GM19099 (cell line): ENCODE data around the gene S100A7.

Experiments used
- POLR2A ChIP-seq: IDR thresholded peaks from 3 replicates; pipeline ENCODE4 v1.6.1; 2011; ENCODE audit warnings: low read depth; ENCODE audit not compliant: insufficient read length; ENCODE audit errors: extremely low read depth

S100A7 gene

GRCh38 chr1:153441238-153441755 lies 19.2 kb downstream of the S100A7 start:
- no peak for TF ChIP-seq POLR2A

- no peak for TF ChIP-seq POLR2A
Observed at GRCh38 chr1:153439273-153439672, 21.2 kb downstream of the S100A7 start.

- TF ChIP-seq POLR2A: no peak
Observed at GRCh38 chr1:153438599-153438998, 21.9 kb downstream of the S100A7 start.

GRCh38 chr1:153437236-153437635 lies 23.2 kb downstream of the S100A7 start:
- TF ChIP-seq POLR2A: no peak

- TF ChIP-seq POLR2A: no peak
Observed at GRCh38 chr1:153434746-153435455, 25.6 kb downstream of the S100A7 start.

- no peak for TF ChIP-seq POLR2A
Observed at GRCh38 chr1:153432874-153433681, 27.4 kb downstream of the S100A7 start.

- no peak for TF ChIP-seq POLR2A
Observed at GRCh38 chr1:153431928-153432327, 28.5 kb downstream of the S100A7 start.

GRCh38 chr1:153431427-153431826 lies 29.0 kb downstream of the S100A7 start:
- TF ChIP-seq POLR2A: no peak

GRCh38 chr1:153431002-153431401 lies 29.4 kb downstream of the S100A7 start:
- no peak for TF ChIP-seq POLR2A

GRCh38 chr1:153430561-153430960 lies 29.9 kb downstream of the S100A7 start:
- no peak for TF ChIP-seq POLR2A

GRCh38 chr1:153430166-153430553 lies 30.3 kb downstream of the S100A7 start:
- no peak for TF ChIP-seq POLR2A

- TF ChIP-seq POLR2A: no peak
Observed at GRCh38 chr1:153429266-153430165, 30.9 kb downstream of the S100A7 start.

GRCh38 chr1:153428791-153429190 lies 31.7 kb downstream of the S100A7 start:
- no peak for TF ChIP-seq POLR2A

GRCh38 chr1:153428073-153428638 lies 32.3 kb downstream of the S100A7 start:
- TF ChIP-seq POLR2A: no peak

- no peak for TF ChIP-seq POLR2A
Observed at GRCh38 chr1:153426809-153427208, 33.6 kb downstream of the S100A7 start.
